Endothelial cell (in vitro differentiated cells): ENCODE results near the gene HTR2C. TPM values are rescaled to one million over a fixed set of nuclear protein-coding genes. Genes with fewer than 3 reads are reported as not detected.

Source experiments
- DNase-seq: peaks from one replicate; pipeline ENCODE4 v3.0.0; 2021; ENCODE audit warnings: low spot score
- H3K27ac Mint-ChIP-seq: one replicate; pipeline ENCODE4 v1.8.0; 2021; ENCODE audit warnings: mixed read lengths, inconsistent platforms; ENCODE audit not compliant: unreplicated experiment
- H3K27me3 Mint-ChIP-seq: one replicate; pipeline ENCODE4 v1.8.0; 2021; ENCODE audit warnings: mild to moderate bottlenecking, moderate library complexity, mixed read lengths, inconsistent platforms; ENCODE audit not compliant: unreplicated experiment
- H3K36me3 Mint-ChIP-seq: one replicate; pipeline ENCODE4 v1.8.0; 2021; ENCODE audit warnings: mild to moderate bottlenecking, low read depth, mixed read lengths, inconsistent platforms; ENCODE audit not compliant: unreplicated experiment
- H3K4me1 Mint-ChIP-seq: one replicate; pipeline ENCODE4 v1.8.0; 2021; ENCODE audit warnings: mild to moderate bottlenecking, mixed read lengths, inconsistent platforms; ENCODE audit not compliant: unreplicated experiment
- H3K4me3 Mint-ChIP-seq: one replicate; pipeline ENCODE4 v1.8.0; 2021; ENCODE audit warnings: mild to moderate bottlenecking, mixed read lengths, inconsistent platforms; ENCODE audit not compliant: unreplicated experiment
- H3K9me3 Mint-ChIP-seq: one replicate; pipeline ENCODE4 v1.8.0; 2021; ENCODE audit warnings: mixed read lengths, inconsistent platforms; ENCODE audit not compliant: unreplicated experiment
- CTCF ChIP-seq: fragments of 200-600 bp; sonication (generic); IDR thresholded peaks from one replicate; pipeline ENCODE4 v1.5.0; 2021; ENCODE audit warnings: antibody characterized with exemption; ENCODE audit not compliant: unreplicated experiment
- total RNA-seq: library from RNA; stranded (reverse); fragmentation: NEBNext Ultra II Directional; extraction: Animal tissue kit (Norgen Biotek cat#: 25700); gene quantifications from one replicate; pipeline ENCODE4 v1.2.1, GENCODE V29; 2021; ENCODE audit not compliant: unreplicated experiment

HTR2C gene
- total RNA-seq, 1 donor from 2014 or later: 0.10 TPM

DNA sequence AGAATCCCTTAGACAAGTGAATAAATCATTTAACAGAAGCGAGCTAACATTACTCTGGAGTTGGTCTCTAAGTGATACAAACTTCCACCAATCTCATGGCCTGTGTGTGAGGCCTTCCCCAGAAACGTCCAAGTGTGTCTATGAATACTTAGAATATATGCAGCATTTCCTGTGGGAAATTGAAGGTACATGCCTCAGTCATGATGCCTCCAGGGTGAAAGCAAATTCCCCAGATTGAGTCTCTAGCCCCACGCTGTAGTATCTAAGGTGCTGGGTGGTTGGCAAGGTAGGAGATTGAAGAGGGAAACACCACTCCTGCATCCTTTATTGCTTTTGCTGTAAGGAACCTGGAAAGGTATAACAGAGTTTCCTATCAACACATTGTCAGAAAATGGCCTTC is 319.7 kb downstream of the HTR2C start:
- no peak for DNase-seq
- no peaks in the 10 kb centered on the region for H3K27me3 Mint-ChIP-seq
- H3K4me1 Mint-ChIP-seq: peaks cover 2% of the 10 kb centered on the region
- H3K27ac Mint-ChIP-seq: no peak overlapping the region
- no peak for TF ChIP-seq CTCF
- no peak overlapping the region for H3K4me3 Mint-ChIP-seq
- no peaks in the 10 kb centered on the region for H3K9me3 Mint-ChIP-seq
- no peaks in the 10 kb centered on the region for H3K36me3 Mint-ChIP-seq

DNA sequence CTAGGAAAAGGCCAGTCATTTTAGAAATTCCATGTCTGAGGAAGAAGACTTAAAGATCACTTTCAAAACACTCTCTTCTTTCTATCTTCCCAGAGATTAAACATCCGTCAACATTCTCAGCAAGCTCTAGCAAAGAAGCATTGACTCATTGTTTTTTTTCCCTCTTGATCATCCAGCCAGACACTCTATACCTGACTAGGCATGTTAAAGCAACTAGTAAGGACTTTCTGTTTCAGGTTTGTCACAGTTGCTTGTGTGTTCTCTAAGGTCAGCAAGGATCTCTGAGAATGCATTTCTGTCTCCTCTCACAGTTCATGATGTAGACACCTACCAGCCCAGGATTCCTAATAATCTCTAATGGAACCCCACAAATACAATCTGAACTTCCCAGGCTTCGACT is 321.4 kb downstream of the HTR2C start:
- Mint-ChIP-seq H3K36me3 (no peaks in the 10 kb centered on the region), H3K4me3 (no peak overlapping the region)

GRCh38 chrX:114906984-114907510 is 323.2 kb downstream of the HTR2C start:
- Mint-ChIP-seq H3K27ac (no peak overlapping the region), H3K9me3 (no peaks in the 10 kb centered on the region), H3K4me1 (peaks cover 2% of the 10 kb centered on the region), H3K4me3 (no peak overlapping the region), H3K27me3 (peaks cover 2% of the 10 kb centered on the region), H3K36me3 (no peaks in the 10 kb centered on the region)
- no peak for TF ChIP-seq CTCF
- no peak for DNase-seq

More for the DNA sequence above, 321.4 kb downstream of the HTR2C start:
- Mint-ChIP-seq H3K27ac (no peak overlapping the region), H3K27me3 (no peaks in the 10 kb centered on the region), H3K4me1 (peaks cover 2% of the 10 kb centered on the region), H3K9me3 (no peaks in the 10 kb centered on the region)
- no peak for TF ChIP-seq CTCF
- no peak for DNase-seq

DNA sequence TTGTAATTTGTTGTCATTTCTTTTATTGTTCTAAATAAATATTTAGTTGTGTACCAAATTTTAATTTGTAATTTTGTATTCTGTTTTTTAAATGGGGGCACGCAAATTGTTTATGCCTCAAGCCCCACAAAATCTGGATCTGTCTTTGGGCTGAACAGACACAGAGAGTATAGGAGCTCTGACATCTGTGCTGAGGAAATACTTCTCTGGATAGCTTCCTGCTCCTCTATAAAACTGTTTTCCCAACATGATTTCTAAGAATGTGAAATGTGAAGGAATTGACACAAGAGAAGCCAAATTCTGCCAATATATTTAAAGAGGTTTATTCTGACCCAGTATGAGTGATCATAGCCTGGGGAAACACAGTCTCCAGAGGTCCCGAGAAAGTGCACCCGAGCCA is 340.5 kb downstream of the HTR2C start:
- no peak for TF ChIP-seq CTCF
- no peak overlapping the region for H3K27ac Mint-ChIP-seq

DNA sequence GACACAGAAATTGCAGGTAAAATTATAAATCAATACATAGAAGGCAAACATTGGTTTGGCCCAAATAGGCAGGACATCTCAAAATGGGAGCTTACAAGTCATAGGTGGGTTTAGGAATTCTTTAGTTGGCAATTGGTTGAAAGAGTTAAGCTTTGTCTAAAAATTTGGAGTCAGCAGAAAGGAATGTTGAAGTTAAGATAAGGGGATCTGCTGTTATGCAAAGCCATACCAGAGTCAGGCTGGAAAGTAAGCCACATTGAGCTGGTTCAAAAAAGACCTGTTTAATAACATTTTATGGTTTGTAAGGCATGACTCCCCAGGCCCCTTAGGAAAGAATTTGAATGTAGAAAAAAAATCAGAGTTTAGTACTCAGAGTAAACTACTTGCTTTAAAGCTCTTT is 341.0 kb downstream of the HTR2C start:
- Mint-ChIP-seq H3K27me3 (no peaks in the 10 kb centered on the region), H3K4me1 (no peaks in the 10 kb centered on the region), H3K9me3 (no peaks in the 10 kb centered on the region), H3K27ac (no peak overlapping the region), H3K36me3 (no peaks in the 10 kb centered on the region), H3K4me3 (no peak overlapping the region)
- DNase-seq: no peak
- TF ChIP-seq CTCF: no peak

More for the DNA sequence above, 340.5 kb downstream of the HTR2C start:
- Mint-ChIP-seq H3K4me1 (no peaks in the 10 kb centered on the region), H3K27me3 (no peaks in the 10 kb centered on the region), H3K9me3 (no peaks in the 10 kb centered on the region), H3K36me3 (no peaks in the 10 kb centered on the region), H3K4me3 (no peak overlapping the region)
- DNase-seq: no peak
